ENCODE measurements around the gene TOP3A.

DNA sequence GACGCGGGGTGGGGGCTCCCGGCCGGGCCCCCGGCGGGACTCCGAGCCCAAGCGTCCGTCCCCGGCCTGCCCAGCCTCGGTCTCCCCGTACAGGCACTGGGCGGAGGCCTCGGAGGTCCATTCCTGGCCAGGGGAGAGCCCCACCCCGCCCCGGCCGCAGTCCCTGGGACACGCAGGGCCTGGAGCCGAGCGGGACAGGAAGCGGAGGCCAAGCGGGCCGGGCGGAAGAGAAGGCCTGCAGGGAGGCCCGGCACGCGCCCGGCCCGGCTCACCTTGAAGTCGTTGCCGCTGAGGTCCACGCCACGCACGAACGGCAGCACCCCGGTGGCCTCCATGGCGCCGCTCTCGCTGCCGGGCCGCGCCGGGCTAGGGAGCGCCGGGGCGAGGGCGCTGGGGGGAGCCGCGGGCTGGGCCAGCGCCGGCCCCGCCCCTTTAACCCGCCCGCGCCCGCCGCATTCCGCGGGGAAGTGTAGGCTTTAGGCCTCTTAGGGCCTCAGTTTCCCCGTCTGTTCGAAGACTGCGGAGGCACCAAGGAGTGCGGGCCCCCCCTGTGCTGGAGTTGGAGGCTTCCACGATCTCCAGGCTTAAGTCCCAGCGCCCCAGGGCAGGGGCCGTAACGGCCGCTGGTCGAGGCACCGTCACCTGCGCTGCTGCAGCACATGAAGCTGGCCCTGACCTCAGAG is 56.3 kb downstream of the TOP3A start, which contains the start of gene FLII:
- TF ChIP-seq, protein P1, sequence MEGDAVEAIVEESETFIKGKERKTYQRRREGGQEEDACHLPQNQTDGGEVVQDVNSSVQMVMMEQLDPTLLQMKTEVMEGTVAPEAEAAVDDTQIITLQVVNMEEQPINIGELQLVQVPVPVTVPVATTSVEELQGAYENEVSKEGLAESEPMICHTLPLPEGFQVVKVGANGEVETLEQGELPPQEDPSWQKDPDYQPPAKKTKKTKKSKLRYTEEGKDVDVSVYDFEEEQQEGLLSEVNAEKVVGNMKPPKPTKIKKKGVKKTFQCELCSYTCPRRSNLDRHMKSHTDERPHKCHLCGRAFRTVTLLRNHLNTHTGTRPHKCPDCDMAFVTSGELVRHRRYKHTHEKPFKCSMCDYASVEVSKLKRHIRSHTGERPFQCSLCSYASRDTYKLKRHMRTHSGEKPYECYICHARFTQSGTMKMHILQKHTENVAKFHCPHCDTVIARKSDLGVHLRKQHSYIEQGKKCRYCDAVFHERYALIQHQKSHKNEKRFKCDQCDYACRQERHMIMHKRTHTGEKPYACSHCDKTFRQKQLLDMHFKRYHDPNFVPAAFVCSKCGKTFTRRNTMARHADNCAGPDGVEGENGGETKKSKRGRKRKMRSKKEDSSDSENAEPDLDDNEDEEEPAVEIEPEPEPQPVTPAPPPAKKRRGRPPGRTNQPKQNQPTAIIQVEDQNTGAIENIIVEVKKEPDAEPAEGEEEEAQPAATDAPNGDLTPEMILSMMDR (IDR thresholded peaks at IDR 0.05): no peak
- no peak for TF ChIP-seq POLR2A (IDR thresholded peaks at IDR 0.05)
- TF ChIP-seq POLR2AphosphoS5 (IDR thresholded peaks at IDR 0.05): peak; percentile 24 to 81 (median 80)
- TF ChIP-seq EP300 (IDR thresholded peaks at IDR 0.05): no peak
